Endothelial cell of umbilical vein (primary cell): Measurements from ENCODE around the gene AKAP6.

Experiments
- CTCF ChIP-seq, 2 donors: IDR thresholded peaks; 1 replicate in 1 of 2; 2 replicates in 1 of 2; pipeline ENCODE4 v1.5.1; 2011; ENCODE audit warnings: low read length in 2 of 2, mild to moderate bottlenecking in 2 of 2, moderate library complexity in 2 of 2, control low read depth in 1 of 2, inconsistent platforms in 1 of 2, low read depth in 1 of 2; ENCODE audit not compliant: insufficient read depth in 1 of 2; ENCODE audit errors: extremely low read depth in 1 of 2
- EZH2 ChIP-seq: IDR thresholded peaks from 2 replicates; pipeline ENCODE4 v1.6.1; 2012; ENCODE audit warnings: borderline replicate concordance, low read depth, mild to moderate bottlenecking, moderate library complexity, low read length, inconsistent platforms; ENCODE audit not compliant: severe bottlenecking
- MAX ChIP-seq: IDR thresholded peaks from 2 replicates; pipeline ENCODE4 v1.6.1; 2011; ENCODE audit not compliant: insufficient read depth, insufficient read length

- TF ChIP-seq MAX = no peak
- no peak for TF ChIP-seq EZH2
- no peak for TF ChIP-seq CTCF (IDR thresholded peaks at IDR 0.05; ENCODE audit: extremely low read depth in 1 of 2, insufficient read depth in 1 of 2, low read depth in 1 of 2, low read length in 2 of 2)
These were observed 3.6 kb downstream of the AKAP6 start for GRCh38 chr14:32332415-32333316.
